Psoas muscle (tissue), 8 donors: ENCODE data around the gene TGFBR2. TPM values are rescaled to one million over a fixed set of nuclear protein-coding genes. Genes with fewer than 3 reads are reported as not detected.

Experiments
- ATAC-seq, 4 donors: fragments of 200-7000 bp; cut with Tn5 transposase; one replicate each; pipeline ENCODE4 v1.9.1; 2020; ENCODE audit warnings: moderate library complexity in 3 of 4, mild to moderate bottlenecking in 2 of 4
- DNase-seq, 2 donors: peaks; one replicate each; pipeline ENCODE4 v3.0.0-alpha.2; 2020
- H3K27ac ChIP-seq: fragments of 200-600 bp; one replicate; pipeline ENCODE4 v1.8.0; 2022
- H3K27me3 ChIP-seq, 3 donors: fragments of 200-600 bp in 1 of 3; one replicate each; pipeline versions ENCODE4 v1.6.1 to v1.8.0; 2013 to 2022; ENCODE audit warnings: low read length in 2 of 3, mild to moderate bottlenecking in 2 of 3, moderate library complexity in 1 of 3; ENCODE audit not compliant: insufficient read depth in 3 of 3
- H3K36me3 ChIP-seq, 2 donors: fragments of 200-600 bp in 1 of 2; one replicate each; pipeline versions ENCODE4 v1.6.1 to v1.8.0; 2013 to 2022; ENCODE audit warnings: low read depth in 1 of 2, mild to moderate bottlenecking in 1 of 2, moderate library complexity in 1 of 2; ENCODE audit not compliant: insufficient read depth in 1 of 2
- H3K4me1 ChIP-seq: fragments of 200-600 bp; one replicate; pipeline ENCODE4 v1.8.0; 2022
- H3K4me3 ChIP-seq: fragments of 200-600 bp; one replicate; pipeline ENCODE4 v1.8.0; 2022; ENCODE audit warnings: mild to moderate bottlenecking
- H3K9me3 ChIP-seq: fragments of 200-600 bp; one replicate; pipeline ENCODE4 v1.8.0; 2022
- WGBS, 3 donors: extraction: QIAGEN DNeasy Blood & Tissue Kit; methylation state at CpG; one replicate each; pipeline versions ENCODE4 v1.1.6 to v1.1.7; 2013; 5-methylcytosine and 5-hydroxymethylcytosine counted together
- intact Hi-C, 2 donors: fragments of 100-400 bp; cut with DNase I; formaldehyde crosslinking; loops; one replicate each; pipeline versions ENCODE4 v1.11.0 to v1.14.2; 2022
- polyA plus RNA-seq, 3 donors: library from polyadenylated mRNA; stranded (reverse); fragments of 200-250 nt; gene quantifications; one replicate each; pipeline ENCODE4 v1.2.3, GENCODE V29; 2013
- total RNA-seq, 4 donors: library from RNA; stranded (reverse); fragmentation: NEBNext Ultra II Directional in 2 of 4; extraction: Animal tissue kit (Norgen Biotek cat#: 25700) in 2 of 4; gene quantifications; one replicate each; pipeline versions ENCODE4 v1.2.1 to v1.2.4, GENCODE V29; 2021 to 2023
- TF ChIP-seq, protein P1 (sequence below): fragments of 200-600 bp; IDR thresholded peaks from one replicate; pipeline ENCODE4 v1.8.0; 2022; ENCODE audit warnings: antibody characterized with exemption
- donor health status: healthy with polysubstance abuse.
- donor health status: DM: no; HTN: no; CAD: no; lungs with moderate emphysema.
- donor health status: Bipolar disorder and iron deficiency.
- donor health status: healthy.
- donor health status: DM: yes; HTN: yes; CAD: no.
- donor health status: DM: no; HTN: no; CAD: no.
- donor health status: DM: no; HTN: no; CAD: no.
- donor health status: DM: yes; HTN: yes; CAD: no.

Gene TGFBR2
- total and polyA plus RNA-seq, 7 donors, result 19.7 to 58.8 (median 42.6) TPM

DNA sequence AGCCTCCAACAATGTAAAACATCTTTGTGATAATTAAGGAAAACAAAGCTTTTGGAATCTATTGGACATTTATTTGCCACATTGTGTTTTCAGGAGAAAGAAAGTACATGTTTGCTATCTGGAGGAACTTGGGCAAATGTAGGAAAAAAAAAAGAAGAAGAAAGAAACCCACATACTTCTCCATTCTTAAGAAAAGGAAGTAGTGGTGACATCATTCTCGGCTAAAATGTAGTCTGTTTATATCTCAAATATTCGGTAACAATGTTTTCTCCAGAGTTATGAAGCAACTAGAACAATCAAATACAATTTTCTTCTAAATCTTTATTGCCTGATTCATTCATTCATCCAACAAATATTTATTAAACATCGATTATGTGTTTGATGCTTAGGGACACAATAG is 2.3 kb upstream of the TGFBR2 start:
- no peaks in the 10 kb centered on the region for H3K36me3 ChIP-seq
- ATAC-seq (no peak), DNase-seq (no peak)
- intact Hi-C loops, result no loop called here
- no peak overlapping the region for H3K4me3 ChIP-seq
- no peaks in the 10 kb centered on the region for H3K4me1 ChIP-seq
- H3K9me3 ChIP-seq, result no peaks in the 10 kb centered on the region
- peak overlapping the region; percentile 11 for H3K27ac ChIP-seq
- TF ChIP-seq, protein P1, sequence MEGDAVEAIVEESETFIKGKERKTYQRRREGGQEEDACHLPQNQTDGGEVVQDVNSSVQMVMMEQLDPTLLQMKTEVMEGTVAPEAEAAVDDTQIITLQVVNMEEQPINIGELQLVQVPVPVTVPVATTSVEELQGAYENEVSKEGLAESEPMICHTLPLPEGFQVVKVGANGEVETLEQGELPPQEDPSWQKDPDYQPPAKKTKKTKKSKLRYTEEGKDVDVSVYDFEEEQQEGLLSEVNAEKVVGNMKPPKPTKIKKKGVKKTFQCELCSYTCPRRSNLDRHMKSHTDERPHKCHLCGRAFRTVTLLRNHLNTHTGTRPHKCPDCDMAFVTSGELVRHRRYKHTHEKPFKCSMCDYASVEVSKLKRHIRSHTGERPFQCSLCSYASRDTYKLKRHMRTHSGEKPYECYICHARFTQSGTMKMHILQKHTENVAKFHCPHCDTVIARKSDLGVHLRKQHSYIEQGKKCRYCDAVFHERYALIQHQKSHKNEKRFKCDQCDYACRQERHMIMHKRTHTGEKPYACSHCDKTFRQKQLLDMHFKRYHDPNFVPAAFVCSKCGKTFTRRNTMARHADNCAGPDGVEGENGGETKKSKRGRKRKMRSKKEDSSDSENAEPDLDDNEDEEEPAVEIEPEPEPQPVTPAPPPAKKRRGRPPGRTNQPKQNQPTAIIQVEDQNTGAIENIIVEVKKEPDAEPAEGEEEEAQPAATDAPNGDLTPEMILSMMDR, result no peak
- H3K27me3 ChIP-seq, result no peaks in the 10 kb centered on the region
- WGBS, 3 donors, result 83 to 84% (median 83%) methylated on average over 3 of the region's 3 CpGs

DNA sequence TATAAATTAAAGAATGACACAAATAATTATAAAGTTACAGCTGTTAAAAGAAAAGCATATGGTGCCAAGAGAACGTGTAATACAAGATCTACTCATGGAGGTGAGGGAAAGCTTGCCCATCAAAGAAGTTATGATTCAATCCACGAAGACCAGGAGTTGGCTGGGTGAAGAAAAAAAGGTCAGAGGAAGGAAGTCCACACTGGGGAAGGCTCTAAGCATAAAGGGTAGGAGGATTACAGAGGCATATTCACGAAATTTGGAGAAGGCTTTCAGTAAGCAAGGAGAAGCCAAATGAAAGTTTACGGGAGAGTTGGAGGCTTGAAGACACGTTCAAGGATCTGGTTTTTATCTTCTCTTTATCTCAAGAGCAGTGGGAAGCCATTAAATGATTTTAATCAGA is 1.8 kb upstream of the TGFBR2 start:
- ATAC-seq (no peak), DNase-seq (no peak)
- WGBS, 3 donors, result 74 to 83% (median 79%) methylated on average over 5 of the region's 5 CpGs
- TF ChIP-seq, protein P1, result no peak
- intact Hi-C loops, result no loop called here
- Histone ChIP-seq H3K27me3 (no peaks in the 10 kb centered on the region), H3K36me3 (no peaks in the 10 kb centered on the region), H3K9me3 (no peaks in the 10 kb centered on the region), H3K27ac (no peak overlapping the region), H3K4me1 (no peaks in the 10 kb centered on the region), H3K4me3 (no peak overlapping the region)

DNA sequence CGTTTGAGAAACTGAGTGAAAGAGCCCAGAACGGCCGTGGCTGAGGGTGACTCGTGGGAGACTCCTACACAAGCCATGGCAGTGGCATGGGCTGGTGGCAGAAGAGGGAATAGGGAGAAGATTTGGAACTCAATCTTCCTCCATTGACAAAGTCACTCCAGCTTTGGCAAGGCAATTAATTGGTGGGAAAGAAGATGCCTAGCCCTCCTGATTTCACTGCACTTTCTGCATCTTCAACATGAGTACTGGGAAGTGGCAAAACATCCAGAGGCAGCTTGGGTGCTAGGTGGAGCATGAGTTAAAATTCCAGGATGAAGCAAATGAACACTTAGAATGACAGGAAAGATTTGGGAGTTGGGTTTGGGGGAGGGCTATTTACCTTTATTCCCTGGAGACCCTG is 1.4 kb upstream of the TGFBR2 start:
- intact Hi-C loops, result loop anchor here in 1 of 2 donors (5.0 kb wide), 3 partner anchors 42 to 88 kb away; no protein-coding TSS in a partner anchor
- 64 to 78% (median 72%) methylated on average over 4 of the region's 4 CpGs for WGBS, 3 donors
- ATAC-seq, result no peak
- Histone ChIP-seq H3K27me3 (no peaks in the 10 kb centered on the region), H3K4me3 (no peak overlapping the region), H3K27ac (no peak overlapping the region), H3K36me3 (no peaks in the 10 kb centered on the region), H3K4me1 (no peaks in the 10 kb centered on the region), H3K9me3 (no peaks in the 10 kb centered on the region)
- TF ChIP-seq, protein P1, result no peak
- no peak for DNase-seq

DNA sequence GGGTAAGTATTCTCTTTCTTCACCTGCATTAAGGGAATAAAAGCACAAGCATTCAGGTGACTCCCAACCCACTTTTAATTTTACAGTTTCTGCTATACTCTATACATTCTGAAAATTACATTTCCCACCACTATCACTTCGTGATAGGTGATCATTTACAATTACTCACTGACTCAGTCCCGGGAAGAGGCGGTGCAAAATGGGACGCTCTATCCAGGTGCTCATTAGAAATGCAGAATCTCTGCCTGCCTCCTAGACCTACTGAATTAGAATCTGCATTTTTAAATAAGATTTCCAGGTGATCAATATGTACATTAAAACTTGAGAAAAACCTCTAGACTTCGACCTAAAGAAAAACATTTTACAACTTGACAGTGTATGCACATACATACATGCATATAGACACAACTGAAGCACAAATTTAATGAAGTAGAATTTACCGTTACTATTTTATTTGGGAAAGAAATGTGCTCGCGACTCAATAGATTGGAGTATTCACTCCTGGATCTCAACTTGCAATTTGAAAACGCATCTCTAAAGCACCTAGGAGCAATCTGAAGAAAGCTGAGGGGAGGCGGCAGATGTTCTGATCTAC is 598 bp upstream of the TGFBR2 start:
- H3K27ac ChIP-seq, result peak overlapping the region; percentile 91
- no peaks in the 10 kb centered on the region for H3K27me3 ChIP-seq
- H3K9me3 ChIP-seq, result no peaks in the 10 kb centered on the region
- peak overlapping the region; percentile 89 for H3K4me3 ChIP-seq
- TF ChIP-seq, protein P1, result no peak
- 38 to 45% (median 40%) methylated on average over 10 of the region's 10 CpGs for WGBS, 3 donors
- intact Hi-C loops, result loop anchor here in 1 of 2 donors (5.0 kb wide), 3 partner anchors 41 to 89 kb away; no protein-coding TSS in a partner anchor
- ATAC-seq, result no peak
- peaks cover 1% of the 10 kb centered on the region for H3K4me1 ChIP-seq
- no peak for DNase-seq
- no peaks in the 10 kb centered on the region for H3K36me3 ChIP-seq
